Measurements from ENCODE around the gene TK1. TPM values are rescaled to one million over a fixed set of nuclear protein-coding genes. Genes with fewer than 3 reads are reported as not detected.
A peak's percentile ranks its signal among the peaks of the same experiment; 100 is the strongest.
"Not testable (repeated sequence)": the region's sequence is repeated elsewhere in the genome, so short reads cannot be mapped to it uniquely, and the experiment has no call there.

The TK1 gene
- total RNA-seq (1 to 10 TPM in 3 of 4 donors, under 1 TPM in 1; 0.83 to 6.9 (median 3.8) TPM), polyA plus RNA-seq (10 to 100 TPM; 10.2 to 74.6 (median 44.2) TPM)

DNA sequence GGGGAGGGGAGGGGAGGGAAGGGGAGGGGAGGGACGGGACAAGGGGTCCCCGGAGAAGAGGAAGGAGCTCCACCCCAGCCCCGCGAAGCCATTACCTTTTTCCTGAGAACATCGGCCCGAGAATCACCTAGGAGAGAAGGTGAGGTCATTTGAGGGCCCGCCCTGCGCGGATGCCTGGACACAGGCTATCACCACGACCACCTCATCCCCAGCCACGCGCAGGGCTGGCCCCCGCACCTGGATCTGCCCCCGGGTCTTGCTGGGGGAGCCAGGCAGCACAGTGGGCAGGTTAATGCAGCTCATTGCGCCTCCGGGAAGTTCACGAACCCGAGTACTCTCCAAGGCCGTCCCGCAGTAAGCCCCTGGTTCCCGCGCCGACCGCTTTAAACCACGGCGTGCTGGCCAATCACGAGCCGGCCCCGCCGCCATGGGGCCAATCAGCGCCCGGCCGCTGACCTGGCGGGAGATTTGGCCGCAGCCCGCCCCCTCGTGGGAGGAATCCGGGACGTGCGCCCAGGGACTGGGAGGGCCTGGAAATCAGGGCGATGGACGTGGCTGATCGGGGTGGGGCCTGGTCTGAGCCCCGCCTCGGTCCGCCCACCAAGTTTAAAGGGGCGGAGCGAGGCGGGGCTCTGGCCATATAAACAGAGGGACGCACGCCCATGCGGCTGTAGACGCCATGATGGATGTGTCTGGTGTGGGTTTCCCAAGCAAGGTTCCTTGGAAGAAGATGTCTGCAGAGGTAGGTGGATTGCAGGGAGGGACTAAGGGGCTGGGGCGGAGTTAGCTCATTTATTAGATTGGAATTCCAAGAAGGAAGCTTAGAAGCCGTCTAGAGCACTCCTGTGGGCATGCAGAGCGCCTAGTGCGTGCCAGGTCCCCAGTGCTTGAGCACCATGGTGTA lies at the start of gene TK1, which contains the start of gene AFMID:
TSS of gene TK1 (minus strand) at position 361 of the 904 bp plus-strand sequence. CDS start at position 303, 58 bp downstream.
TSS of gene AFMID (plus strand) at position 671 of the 904 bp plus-strand sequence. CDS start at position 680, 9 bp downstream.
- WGBS, 2 donors: 2 to 5% methylated on average over 57 of the region's 57 CpGs
- TF ChIP-seq CTCF (IDR thresholded peaks at IDR 0.05) (peak; percentile 63 to 87 (median 71)), POLR2AphosphoS5 (IDR thresholded peaks at IDR 0.05) (peak in 3 of 4 donors; percentile 32 to 66 (median 49)), EP300 (IDR thresholded peaks at IDR 0.05) (no peak), POLR2A (IDR thresholded peaks at IDR 0.05) (peak in 1 of 2 donors; percentile 20)
- DNase-seq: peak; percentile 97
- peak within 1 kb of the TSS; percentile 35 to 82 (median 62) for H3K27ac ChIP-seq
- peak within 1 kb of the TSS; percentile 23 to 51 (median 46) for H3K4me3 ChIP-seq
- H3K27me3 ChIP-seq: no peaks in the 10 kb centered on the region
- peaks cover 0 to 5% (median 0%) of the 10 kb centered on the region in 4 donors for H3K36me3 ChIP-seq
- H3K4me1 ChIP-seq: peaks cover 0 to 40% (median 28%) of the 10 kb centered on the region in 4 donors
- intact Hi-C loops (cut with DNase I): no loop called here
- no peaks in the 10 kb centered on the region for H3K9me3 ChIP-seq

DNA sequence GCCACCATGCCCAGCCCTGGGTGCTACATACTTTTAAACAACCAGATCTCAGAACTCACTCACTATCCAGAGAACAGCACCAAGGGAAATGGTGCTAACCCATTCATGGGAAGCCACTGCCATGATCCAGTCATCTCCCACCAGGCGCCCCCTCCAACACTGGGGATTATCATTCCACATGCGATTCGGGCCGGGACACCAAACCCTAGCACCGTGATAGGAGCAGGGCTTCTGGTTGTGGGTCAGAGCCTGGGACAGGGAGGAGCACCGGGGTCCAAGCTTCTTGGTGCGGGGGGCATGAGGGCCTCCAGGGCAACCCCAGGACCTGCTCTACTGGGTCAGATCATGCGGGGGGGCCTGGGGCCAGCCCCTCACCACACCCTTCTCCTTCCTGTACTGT lies 49.0 kb upstream of the TK1 start:
- Histone ChIP-seq H3K27me3 (peaks cover 13 to 23% (median 21%) of the 10 kb centered on the region in 3 donors), H3K27ac (no peak overlapping the region), H3K9me3 (no peaks in the 10 kb centered on the region), H3K4me1 (peaks cover 0 to 9% (median 2%) of the 10 kb centered on the region in 4 donors), H3K36me3 (no peaks in the 10 kb centered on the region), H3K4me3 (no peak overlapping the region)
- TF ChIP-seq CTCF (IDR thresholded peaks at IDR 0.05) (no peak), EP300 (IDR thresholded peaks at IDR 0.05) (no peak), POLR2AphosphoS5 (IDR thresholded peaks at IDR 0.05) (no peak), POLR2A (IDR thresholded peaks at IDR 0.05) (no peak)
- WGBS, 2 donors: 86 to 89% methylated on average over 8 of the region's 8 CpGs
- intact Hi-C loops (cut with DNase I): no loop called here
- DNase-seq: no peak

GRCh38 chr17:78235022-78235421 lies 48.2 kb upstream of the TK1 start:
- H3K4me3 ChIP-seq; intact Hi-C loops (cut with DNase I); H3K4me1 ChIP-seq; H3K27ac ChIP-seq; H3K9me3 ChIP-seq; DNase-seq; H3K36me3 ChIP-seq: not testable (repeated sequence)
- 89 to 90% methylated on average over 6 of the region's 6 CpGs for WGBS, 2 donors
- H3K27me3 ChIP-seq: peaks cover 13 to 32% (median 28%) of the 10 kb centered on the region in 3 donors

GRCh38 chr17:78234261-78234865 lies 47.5 kb upstream of the TK1 start:
- intact Hi-C loops (cut with DNase I): no loop called here
- H3K4me1 ChIP-seq: peaks cover 0 to 9% (median 2%) of the 10 kb centered on the region in 4 donors
- no peaks in the 10 kb centered on the region for H3K36me3 ChIP-seq
- no peak overlapping the region for H3K4me3 ChIP-seq
- no peaks in the 10 kb centered on the region for H3K9me3 ChIP-seq
- H3K27ac ChIP-seq: no peak overlapping the region
- no peak for TF ChIP-seq EP300 (IDR thresholded peaks at IDR 0.05)
- WGBS, 2 donors: 87 to 89% methylated on average over 17 of the region's 17 CpGs
- no peak for DNase-seq
- H3K27me3 ChIP-seq: peaks cover 13 to 33% (median 28%) of the 10 kb centered on the region in 3 donors

DNA sequence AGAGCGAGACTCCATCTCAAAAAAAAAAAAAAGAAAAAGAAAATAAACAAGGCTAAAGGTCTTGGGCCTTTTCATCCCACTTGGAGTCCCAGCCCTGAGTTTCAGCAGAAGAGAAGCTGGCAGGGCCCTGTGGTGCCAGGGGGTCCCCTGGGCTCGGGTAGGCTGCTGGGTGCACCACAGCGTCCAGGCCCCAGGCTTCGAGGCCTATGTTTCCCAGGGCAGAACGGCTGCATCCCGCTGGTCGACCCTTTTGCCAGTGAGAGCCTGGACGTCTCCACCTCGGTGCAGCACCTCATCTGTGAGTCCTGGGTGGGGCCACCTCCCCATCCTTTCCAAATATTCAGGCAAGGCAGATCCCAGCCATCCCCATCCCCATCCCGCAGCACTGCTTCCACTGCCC lies 46.8 kb upstream of the TK1 start:
- no peak overlapping the region for H3K4me3 ChIP-seq
- H3K27ac ChIP-seq: no peak overlapping the region
- TF ChIP-seq POLR2AphosphoS5 (IDR thresholded peaks at IDR 0.05) (no peak), CTCF (IDR thresholded peaks at IDR 0.05) (no peak), POLR2A (IDR thresholded peaks at IDR 0.05) (no peak), EP300 (IDR thresholded peaks at IDR 0.05) (no peak)
- 91 to 93% methylated on average over 10 of the region's 10 CpGs for WGBS, 2 donors
- peaks cover 0 to 9% (median 2%) of the 10 kb centered on the region in 4 donors for H3K4me1 ChIP-seq
- DNase-seq: no peak
- intact Hi-C loops (cut with DNase I): no loop called here
- H3K9me3 ChIP-seq: no peaks in the 10 kb centered on the region
- peaks cover 13 to 33% (median 28%) of the 10 kb centered on the region in 3 donors for H3K27me3 ChIP-seq
- H3K36me3 ChIP-seq: no peaks in the 10 kb centered on the region
